SU-DHL-6 (cell line): ENCODE measurements around the gene TMPRSS11E.

Experiments
- CTCF ChIP-seq: fragments of 200-600 bp; sonication (generic); IDR thresholded peaks from one replicate; pipeline ENCODE4 v1.5.1; 2017; ENCODE audit warnings: antibody characterized with exemption, mild to moderate bottlenecking, low read length, moderate library complexity; ENCODE audit not compliant: insufficient read depth, poor library complexity, severe bottlenecking
- EZH2phosphoT487 ChIP-seq: fragments of 200-600 bp; sonication (generic), shearing (Covaris generic); conservative IDR thresholded peaks from 2 replicates; pipeline ENCODE4 v1.6.1; 2018; ENCODE audit warnings: mild to moderate bottlenecking, antibody characterized with exemption, low read length, moderate library complexity, mixed read lengths

- TF ChIP-seq CTCF (no peak), EZH2phosphoT487 (no peak)
Measured at GRCh38 chr4:68494688-68495087, 47.4 kb downstream of the TMPRSS11E start.
